Testis (tissue), 2 donors: ENCODE measurements around the gene PTPN13.

Experiments used
- CTCF ChIP-seq, 3 experiments: fragments of 450-650 bp in 2 of 3; fragments of 200-600 bp in 1 of 3; sonication (generic) in 1 of 3; IDR thresholded peaks; one replicate each; pipeline ENCODE4 v1.5.1; 2016 to 2019; ENCODE audit warnings: antibody characterized with exemption in 3 of 3, mild to moderate bottlenecking in 2 of 3, moderate library complexity in 1 of 3
- POLR2A ChIP-seq: fragments of 450-650 bp; IDR thresholded peaks from one replicate; pipeline ENCODE4 v1.6.1; 2017; ENCODE audit warnings: antibody characterized with exemption, mild to moderate bottlenecking, moderate library complexity

GRCh38 chr4:86755388-86755787, 161.3 kb downstream of the PTPN13 start:
- TF ChIP-seq CTCF (IDR thresholded peaks at IDR 0.05) (no peak), POLR2A (no peak)
